ENCODE results near the gene ZNF724. TPM values are rescaled to one million over a fixed set of nuclear protein-coding genes. Genes with fewer than 3 reads are reported as not detected.

Gene ZNF724
- total RNA-seq, 3 donors from 2014 or later = 2.0 to 5.6 (median 3.5) TPM

Other genes starting within 250 kb of the ZNF724 start
- gene ZNF728, start 247.2 kb downstream of the ZNF724 start, total RNA-seq = 1 to 10 TPM; 2.1 to 5.4 (median 2.6) TPM
- gene ZNF730, start 133.4 kb downstream of the ZNF724 start, total RNA-seq = 1 to 10 TPM in 2 of 3 donors, under 1 TPM in 1; 0.32 to 3.6 (median 3.5) TPM
- gene ZNF91, start 145.1 kb upstream of the ZNF724 start, total RNA-seq = 100 to 1,000 TPM; 106 to 201 (median 149) TPM